ENCODE data around the gene SEC14L3.

The SEC14L3 gene

GRCh38 chr22:30420347-30421125 is 51.3 kb downstream of the SEC14L3 start:
- peaks cover 11% of the 10 kb centered on the region for H3F3A ChIP-seq (ENCODE audit: insufficient read depth)
- no peaks in the 10 kb centered on the region for H4K20me1 ChIP-seq (ENCODE audit: low read depth, low read length)
- no peak for TF ChIP-seq CTCF (IDR thresholded peaks at IDR 0.05; ENCODE audit: insufficient read depth, low read length, poor library complexity, severe bottlenecking)
- no peak overlapping the region for H2AFZ ChIP-seq (ENCODE audit: low read depth, low read length, severe bottlenecking)
- H3K4me2 ChIP-seq (ENCODE audit: low read depth, low read length, poor library complexity, severe bottlenecking): no peak overlapping the region
- H3K4me3 ChIP-seq (ENCODE audit: insufficient read depth, low read length, poor library complexity, severe bottlenecking): no peak overlapping the region
- no peak overlapping the region for H3K27ac ChIP-seq (ENCODE audit: low read depth, low read length)
- H3K9me3 ChIP-seq (ENCODE audit: insufficient read depth, low read length): no peaks in the 10 kb centered on the region
- no peaks in the 10 kb centered on the region for H3K9me2 ChIP-seq (replicated peaks; ENCODE audit: insufficient read depth, low read length)
- no peaks in the 10 kb centered on the region for H3K27me3 ChIP-seq (ENCODE audit: low read length)
- H3K9ac ChIP-seq (ENCODE audit: low read length): no peak overlapping the region
- H3K79me2 ChIP-seq (ENCODE audit: insufficient read depth, low read length): 0 out of 2 replicates have a peak, but pooled peaks cover 5% of the 10 kb centered on the region
- H3K36me3 ChIP-seq (ENCODE audit: low read length): no peaks in the 10 kb centered on the region; the same call in 1 of the 2 replicates

- H3K9me3 ChIP-seq (ENCODE audit: insufficient read depth, low read length): no peaks in the 10 kb centered on the region
- H3K79me2 ChIP-seq (ENCODE audit: insufficient read depth, low read length): no peaks in the 10 kb centered on the region
- no peaks in the 10 kb centered on the region for H4K20me1 ChIP-seq (ENCODE audit: low read depth, low read length)
- no peak overlapping the region for H3K9ac ChIP-seq (ENCODE audit: low read length)
- H3K4me3 ChIP-seq (ENCODE audit: insufficient read depth, low read length, poor library complexity, severe bottlenecking): no peak overlapping the region
- H3F3A ChIP-seq (ENCODE audit: insufficient read depth): no peaks in the 10 kb centered on the region; the same call in 1 of the 2 replicates
- H2AFZ ChIP-seq (ENCODE audit: low read depth, low read length, severe bottlenecking): no peak overlapping the region
- TF ChIP-seq CTCF (IDR thresholded peaks at IDR 0.05; ENCODE audit: insufficient read depth, low read length, poor library complexity, severe bottlenecking) (no peak), EZH2phosphoT487 (conservative IDR thresholded peaks at IDR 0.05; ENCODE audit: low read length) (no peak)
- no peaks in the 10 kb centered on the region for H3K27me3 ChIP-seq (ENCODE audit: low read length)
- H3K9me2 ChIP-seq (replicated peaks; ENCODE audit: insufficient read depth, low read length): no peaks in the 10 kb centered on the region
- no peaks in the 10 kb centered on the region; the same call in 1 of the 2 replicates for H3K36me3 ChIP-seq (ENCODE audit: low read length)
- no peak overlapping the region for H3K4me2 ChIP-seq (ENCODE audit: low read depth, low read length, poor library complexity, severe bottlenecking)
- H3K27ac ChIP-seq (ENCODE audit: low read depth, low read length): no peak overlapping the region
Measured at GRCh38 chr22:30416837-30417236, 55.0 kb downstream of the SEC14L3 start.

- H3F3A ChIP-seq (ENCODE audit: insufficient read depth): no peaks in the 10 kb centered on the region; the same call in 1 of the 2 replicates
- no peaks in the 10 kb centered on the region for H3K79me2 ChIP-seq (ENCODE audit: insufficient read depth, low read length)
- H3K36me3 ChIP-seq (ENCODE audit: low read length): no peaks in the 10 kb centered on the region; the same call in 1 of the 2 replicates
- no peak overlapping the region for H3K4me2 ChIP-seq (ENCODE audit: low read depth, low read length, poor library complexity, severe bottlenecking)
- no peak overlapping the region for H3K27ac ChIP-seq (ENCODE audit: low read depth, low read length)
- H3K9me2 ChIP-seq (replicated peaks; ENCODE audit: insufficient read depth, low read length): no peaks in the 10 kb centered on the region
- H4K20me1 ChIP-seq (ENCODE audit: low read depth, low read length): no peaks in the 10 kb centered on the region
- H3K27me3 ChIP-seq (ENCODE audit: low read length): no peaks in the 10 kb centered on the region
- H3K4me3 ChIP-seq (ENCODE audit: insufficient read depth, low read length, poor library complexity, severe bottlenecking): no peak overlapping the region
- no peak overlapping the region for H3K9ac ChIP-seq (ENCODE audit: low read length)
- no peaks in the 10 kb centered on the region for H3K9me3 ChIP-seq (ENCODE audit: insufficient read depth, low read length)
- H2AFZ ChIP-seq (ENCODE audit: low read depth, low read length, severe bottlenecking): no peak overlapping the region
- TF ChIP-seq CTCF (IDR thresholded peaks at IDR 0.05; ENCODE audit: insufficient read depth, low read length, poor library complexity, severe bottlenecking) (no peak), EZH2phosphoT487 (conservative IDR thresholded peaks at IDR 0.05; ENCODE audit: low read length) (no peak)
Measured at GRCh38 chr22:30416403-30416802, 55.4 kb downstream of the SEC14L3 start.

Data from SU-DHL-6 (cell line).